GM12891 (cell line): ENCODE measurements around the gene ENTPD8.

Experiments
- PAX5 ChIP-seq: IDR thresholded peaks from 2 replicates; pipeline ENCODE4 v1.6.1; 2011; ENCODE audit warnings: low read length, moderate library complexity, mild to moderate bottlenecking; ENCODE audit not compliant: insufficient read depth, severe bottlenecking
- POLR2A ChIP-seq: IDR thresholded peaks from 2 replicates; pipeline ENCODE4 v1.6.1; 2011; ENCODE audit warnings: low read depth, low read length, control low read depth
- POLR2AphosphoS5 ChIP-seq: IDR thresholded peaks from 2 replicates; pipeline ENCODE4 v1.6.1; 2011; ENCODE audit warnings: low read depth, low read length, control low read depth
- SPI1 ChIP-seq: IDR thresholded peaks from 2 replicates; pipeline ENCODE4 v1.6.1; 2011; ENCODE audit warnings: low read depth, low read length, control low read depth
- TAF1 ChIP-seq: IDR thresholded peaks from 2 replicates; pipeline ENCODE4 v1.6.1; 2011; ENCODE audit warnings: low read depth, low read length, control low read depth

DNA sequence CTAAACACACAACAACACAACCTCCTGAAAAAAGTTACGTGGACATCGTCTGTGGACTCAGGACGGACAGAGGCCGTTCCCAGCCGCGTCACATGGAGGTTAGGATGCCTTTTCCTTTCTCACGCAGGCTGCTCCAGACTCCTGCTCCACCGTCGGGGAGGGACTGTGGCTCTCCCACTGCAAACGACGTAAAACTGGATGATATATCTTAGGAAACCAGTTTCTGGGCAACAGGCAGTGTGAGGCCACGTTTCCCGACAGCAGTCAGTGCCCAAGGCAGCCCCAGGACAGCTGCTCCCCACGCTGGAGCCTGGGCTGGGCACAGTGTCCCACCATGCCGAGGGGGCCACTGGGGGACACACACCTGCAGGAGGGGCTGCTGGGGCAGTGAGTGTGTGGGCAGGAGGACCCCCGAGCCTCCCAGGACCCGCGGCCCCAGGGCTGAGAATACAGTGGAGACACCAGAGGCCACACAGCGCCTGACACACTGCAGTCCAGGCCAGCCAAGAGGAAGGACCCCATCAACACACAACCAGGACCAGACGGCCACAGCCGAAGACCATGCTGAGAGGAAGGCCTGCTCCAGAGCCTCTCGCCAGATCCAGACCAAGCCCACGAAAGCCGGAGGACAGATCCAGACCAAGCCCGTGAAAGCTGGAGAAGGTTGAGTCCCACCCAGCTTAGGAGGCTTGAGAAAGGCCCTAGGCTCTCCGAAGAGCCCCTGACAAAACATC is 44.4 kb downstream of the ENTPD8 start:
- no peak for TF ChIP-seq POLR2A
- no peak for TF ChIP-seq POLR2AphosphoS5
- TF ChIP-seq TAF1: no peak
- no peak for TF ChIP-seq PAX5
- no peak for TF ChIP-seq SPI1
